ENCODE measurements around the gene SIPA1L3.

DNA sequence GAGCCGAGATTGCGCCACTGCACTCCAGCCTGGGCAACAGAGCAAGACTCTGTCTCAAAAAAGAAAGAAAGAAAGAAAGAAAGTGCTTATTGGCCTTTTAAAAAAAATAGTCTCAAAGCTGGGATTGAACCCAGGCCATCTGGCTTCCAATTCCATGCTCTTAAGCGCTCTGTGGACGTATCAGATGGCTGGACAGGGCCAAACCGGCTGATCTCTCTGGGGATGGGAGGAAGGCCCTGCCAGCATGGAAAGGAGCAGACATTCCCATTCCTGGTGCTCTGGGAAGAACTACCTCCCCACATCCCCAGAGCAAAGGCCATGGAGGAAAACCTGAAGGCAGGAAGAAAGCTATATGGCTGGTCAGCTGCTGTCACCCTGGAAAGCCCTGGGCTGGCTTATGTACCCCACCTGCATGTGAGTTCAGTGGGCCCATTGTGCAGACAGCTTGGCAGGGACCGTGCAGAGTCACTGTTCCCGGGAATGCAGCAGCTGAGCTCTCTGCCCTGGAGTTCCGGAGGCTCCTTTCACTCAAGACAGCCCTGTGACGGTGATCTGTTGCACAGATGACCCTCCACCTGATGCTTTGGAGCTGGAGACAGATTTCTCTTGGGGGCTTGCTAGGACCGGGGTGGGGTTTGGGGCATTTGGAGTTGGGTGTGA is 84.3 kb downstream of the SIPA1L3 start:
- TF ChIP-seq, protein P1, sequence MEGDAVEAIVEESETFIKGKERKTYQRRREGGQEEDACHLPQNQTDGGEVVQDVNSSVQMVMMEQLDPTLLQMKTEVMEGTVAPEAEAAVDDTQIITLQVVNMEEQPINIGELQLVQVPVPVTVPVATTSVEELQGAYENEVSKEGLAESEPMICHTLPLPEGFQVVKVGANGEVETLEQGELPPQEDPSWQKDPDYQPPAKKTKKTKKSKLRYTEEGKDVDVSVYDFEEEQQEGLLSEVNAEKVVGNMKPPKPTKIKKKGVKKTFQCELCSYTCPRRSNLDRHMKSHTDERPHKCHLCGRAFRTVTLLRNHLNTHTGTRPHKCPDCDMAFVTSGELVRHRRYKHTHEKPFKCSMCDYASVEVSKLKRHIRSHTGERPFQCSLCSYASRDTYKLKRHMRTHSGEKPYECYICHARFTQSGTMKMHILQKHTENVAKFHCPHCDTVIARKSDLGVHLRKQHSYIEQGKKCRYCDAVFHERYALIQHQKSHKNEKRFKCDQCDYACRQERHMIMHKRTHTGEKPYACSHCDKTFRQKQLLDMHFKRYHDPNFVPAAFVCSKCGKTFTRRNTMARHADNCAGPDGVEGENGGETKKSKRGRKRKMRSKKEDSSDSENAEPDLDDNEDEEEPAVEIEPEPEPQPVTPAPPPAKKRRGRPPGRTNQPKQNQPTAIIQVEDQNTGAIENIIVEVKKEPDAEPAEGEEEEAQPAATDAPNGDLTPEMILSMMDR (IDR thresholded peaks at IDR 0.05), result no peak
- TF ChIP-seq POLR2A (IDR thresholded peaks at IDR 0.05), result no peak

Measured in lower leg skin (tissue), 3 donors.